HG02798 (cell line): ENCODE measurements around the gene MAB21L4.
"Not testable (repeated sequence)": the region's sequence is repeated elsewhere in the genome, so short reads cannot be mapped to it uniquely, and the experiment has no call there.

Experiments
- ATAC-seq: cut with Tn5 transposase; IDR thresholded peaks from one replicate; pipeline ENCODE4 v1.9.1; 2021; ENCODE audit warnings: mild to moderate bottlenecking; ENCODE audit not compliant: unreplicated experiment, poor library complexity

The MAB21L4 gene

GRCh38 chr2:240846873-240847595, 48.9 kb downstream of the MAB21L4 start:
- no peak for ATAC-seq

- not testable (repeated sequence) for ATAC-seq
Observed at GRCh38 chr2:240846309-240846708, 49.6 kb downstream of the MAB21L4 start.

DNA sequence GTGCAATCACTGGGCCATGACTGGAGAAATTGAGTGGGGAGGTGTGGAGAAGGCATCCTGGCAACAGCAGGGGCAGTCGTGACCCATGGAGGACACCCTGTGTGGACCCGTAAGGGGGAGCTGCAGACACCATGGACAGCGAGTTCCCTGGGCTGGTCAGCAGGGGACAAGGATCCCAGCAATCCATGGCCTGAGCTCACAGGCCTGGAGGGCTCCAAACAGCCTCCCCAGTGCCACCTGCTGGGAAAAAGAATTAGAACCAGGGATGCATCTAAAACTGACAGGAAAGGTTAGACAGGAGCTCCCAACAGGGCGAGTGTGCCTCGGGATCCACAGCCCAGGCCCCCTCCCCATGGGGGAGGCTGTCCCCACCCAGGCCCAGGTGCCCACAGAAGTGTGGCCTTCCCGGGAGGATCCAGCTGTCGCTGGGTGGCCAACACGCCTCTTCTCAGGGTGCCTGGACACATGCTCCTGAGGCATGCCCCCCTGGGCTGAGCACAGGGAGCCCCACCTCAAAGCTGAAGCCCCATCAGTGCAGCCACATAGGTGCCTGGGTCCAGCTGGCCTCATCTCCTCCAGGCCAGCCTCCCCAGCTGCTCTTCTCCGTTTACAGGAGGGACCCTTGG, 55.4 kb downstream of the MAB21L4 start:
- no peak for ATAC-seq

DNA sequence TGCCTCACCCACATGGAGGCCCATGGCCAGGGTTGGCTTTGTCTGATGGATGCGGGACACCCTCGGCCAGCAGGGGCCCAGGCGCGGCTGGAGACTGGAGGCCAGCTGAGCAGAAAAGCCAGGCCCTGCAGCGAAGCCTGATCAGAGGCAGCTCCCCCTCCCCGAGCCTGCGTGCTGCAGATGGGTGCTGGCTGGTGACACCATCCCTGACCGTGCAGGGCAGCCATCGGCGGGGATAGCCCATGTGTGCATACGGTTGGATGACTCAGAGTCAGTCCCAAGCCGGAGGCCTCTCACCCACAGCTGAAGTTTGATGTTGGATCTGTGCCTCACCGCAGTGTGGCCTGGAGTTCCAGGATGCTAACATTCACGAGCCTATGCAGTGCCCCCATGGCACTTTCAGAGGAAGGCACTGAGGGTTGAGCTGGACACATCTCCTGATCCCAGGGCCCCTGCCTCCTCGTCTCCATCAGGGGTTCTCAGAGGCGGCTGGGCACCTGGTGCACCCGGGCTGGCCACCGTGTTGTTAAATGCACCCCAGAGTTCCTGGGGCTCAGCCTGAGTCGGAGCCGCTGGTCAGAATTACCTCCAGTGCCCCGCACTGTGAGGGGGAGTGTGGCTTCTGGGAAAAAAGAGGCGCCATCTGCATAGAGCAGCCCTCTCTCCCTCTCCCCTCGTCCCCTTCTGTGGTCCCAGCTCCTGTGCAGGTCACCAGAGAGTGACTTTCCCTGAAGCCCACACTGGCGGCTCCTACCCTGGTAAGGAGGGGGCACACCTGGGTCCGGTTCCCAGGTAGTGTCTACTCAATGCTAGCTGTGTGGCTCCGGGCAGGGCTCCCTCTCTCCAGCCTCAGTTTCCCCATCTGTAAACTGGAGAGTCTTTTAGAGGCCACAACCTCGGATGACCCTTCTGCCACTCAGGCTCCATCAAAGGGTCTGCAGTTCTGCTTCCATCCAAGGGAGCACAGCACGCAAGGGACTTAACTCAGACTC, 56.5 kb downstream of the MAB21L4 start:
- no peak for ATAC-seq

DNA sequence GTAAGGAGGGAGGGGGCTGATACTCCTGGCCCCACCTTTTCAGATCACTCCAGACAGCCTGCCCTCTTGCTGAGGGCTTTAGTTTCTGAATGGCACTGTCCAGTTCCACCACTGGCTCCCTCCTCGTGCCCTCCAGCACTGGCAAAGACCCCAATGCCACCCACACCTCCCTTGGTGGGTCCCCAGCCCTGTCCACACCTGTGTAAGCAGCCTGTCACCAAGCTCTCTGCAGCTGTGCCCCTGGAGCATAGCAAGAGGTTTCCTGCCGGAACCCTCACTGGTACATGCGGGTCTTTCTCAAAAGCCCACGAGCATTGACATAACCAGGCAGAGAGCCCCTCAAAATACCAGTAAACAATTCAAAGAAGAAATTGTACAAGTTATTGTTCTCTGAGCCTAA, 58.3 kb downstream of the MAB21L4 start:
- ATAC-seq: no peak

DNA sequence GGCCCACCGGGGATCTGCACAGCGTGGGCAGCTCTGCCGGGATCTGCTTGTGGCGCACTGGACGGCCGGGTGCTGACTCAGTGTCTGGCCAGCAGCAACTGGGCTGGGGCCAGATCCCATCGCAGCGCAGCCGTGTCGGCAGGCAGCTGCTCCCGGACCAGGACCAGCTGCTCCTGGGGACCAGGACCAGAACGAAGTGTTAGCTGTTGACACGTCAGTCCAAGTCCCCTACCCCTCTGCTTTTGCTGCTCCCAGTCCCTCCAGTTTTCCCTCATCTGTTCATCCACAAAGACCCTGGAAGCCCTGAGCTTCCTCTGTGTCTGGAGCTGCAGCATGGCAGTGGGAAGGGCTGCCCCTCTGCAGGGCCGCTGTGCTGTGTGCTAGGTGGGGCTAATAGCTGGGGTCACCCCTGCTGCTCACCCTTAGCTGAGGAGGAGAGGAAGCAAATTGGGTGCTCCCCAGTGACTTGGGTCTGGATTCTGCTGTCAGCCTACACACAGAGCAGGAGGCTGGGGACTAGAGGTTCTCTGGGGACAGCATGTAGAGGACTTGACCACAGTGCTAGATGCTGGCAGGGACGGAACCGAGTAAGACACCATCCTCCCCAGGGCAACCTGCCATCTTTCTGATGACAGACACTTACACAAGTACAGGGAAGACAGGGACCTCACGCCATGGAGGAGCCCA, 59.0 kb downstream of the MAB21L4 start:
- ATAC-seq: no peak
